Measurements from ENCODE around the gene ZNF277. TPM values are rescaled to one million over a fixed set of nuclear protein-coding genes. Genes with fewer than 3 reads are reported as not detected.
"Not testable (repeated sequence)": the region's sequence is repeated elsewhere in the genome, so short reads cannot be mapped to it uniquely, and the experiment has no call there.

Gene ZNF277
- total RNA-seq, 2 donors from 2014 or later: 20.3 to 20.4 TPM

- H3K36me3 ChIP-seq (ENCODE audit: control insufficient read depth, insufficient read depth, low read length): no peaks in the 10 kb centered on the region
- 92 to 100% methylated on average over 2 to 9 of the region's 9 CpGs for WGBS, 2 experiments (ENCODE audit: insufficient coverage in 1 of 2, insufficient read length in 1 of 2)
- H3K27me3 ChIP-seq (ENCODE audit: control insufficient read depth, insufficient read depth, low read length, poor library complexity, severe bottlenecking): no peaks in the 10 kb centered on the region
- peaks cover 4% of the 10 kb centered on the region for H3K9me3 ChIP-seq (ENCODE audit: control insufficient read depth, low read length)
- DNase-seq: no peak
- no peak overlapping the region for H3K27ac ChIP-seq (ENCODE audit: low read depth, low read length)
- H3K4me3 Mint-ChIP-seq: no peak overlapping the region
- no peaks in the 10 kb centered on the region for H3K27me3 Mint-ChIP-seq (ENCODE audit: insufficient read depth)
- H3K9me3 Mint-ChIP-seq: peaks cover 2% of the 10 kb centered on the region
- no peak for TF ChIP-seq CTCF (conservative IDR thresholded peaks at IDR 0.05)
- H3K4me1 Mint-ChIP-seq: peaks cover 11% of the 10 kb centered on the region
- H3K36me3 Mint-ChIP-seq (ENCODE audit: low read depth): peaks cover 3% of the 10 kb centered on the region
- no peak overlapping the region for H3K9ac ChIP-seq (ENCODE audit: extremely low read depth, low read length, poor library complexity, severe bottlenecking)
- H3K4me3 ChIP-seq (ENCODE audit: low read length): no peak overlapping the region
- peaks cover 6% of the 10 kb centered on the region for H3K4me1 ChIP-seq (ENCODE audit: control insufficient read depth, insufficient read depth, low read length)
- H3K27ac Mint-ChIP-seq: no peak overlapping the region
Measured at GRCh38 chr7:112238852-112239610, 32.5 kb downstream of the ZNF277 start.

GRCh38 chr7:112248598-112248997 lies 42.1 kb downstream of the ZNF277 start:
- no peaks in the 10 kb centered on the region for H3K27me3 Mint-ChIP-seq (ENCODE audit: insufficient read depth)
- H3K4me3 Mint-ChIP-seq: no peak overlapping the region
- Histone ChIP-seq H3K36me3 (ENCODE audit: control insufficient read depth, insufficient read depth, low read length) (no peaks in the 10 kb centered on the region), H3K4me3 (ENCODE audit: low read length) (no peak overlapping the region), H3K27me3 (ENCODE audit: control insufficient read depth, insufficient read depth, low read length, poor library complexity, severe bottlenecking) (no peaks in the 10 kb centered on the region), H3K27ac (ENCODE audit: low read depth, low read length) (no peak overlapping the region), H3K4me1 (ENCODE audit: control insufficient read depth, insufficient read depth, low read length) (no peaks in the 10 kb centered on the region), H3K9me3 (ENCODE audit: control insufficient read depth, low read length) (no peaks in the 10 kb centered on the region), H3K9ac (ENCODE audit: extremely low read depth, low read length, poor library complexity, severe bottlenecking) (no peak overlapping the region)
- H3K4me1 Mint-ChIP-seq: peaks cover 36% of the 10 kb centered on the region
- H3K27ac Mint-ChIP-seq: no peak overlapping the region
- 94% methylated on average over 2 of the region's 2 CpGs; no CpG with 5 or more reads in 1 of the 2 experiments for WGBS, 2 experiments (ENCODE audit: insufficient coverage in 1 of 2, insufficient read length in 1 of 2)
- no peak for DNase-seq
- no peak for TF ChIP-seq CTCF (conservative IDR thresholded peaks at IDR 0.05)
- H3K36me3 Mint-ChIP-seq (ENCODE audit: low read depth): no peaks in the 10 kb centered on the region
- peaks cover 3% of the 10 kb centered on the region for H3K9me3 Mint-ChIP-seq

- H3K4me3 Mint-ChIP-seq: peak overlapping the region; percentile 44
- peak; percentile 83 for DNase-seq
- H3K27me3 ChIP-seq (ENCODE audit: control insufficient read depth, insufficient read depth, low read length, poor library complexity, severe bottlenecking); H3K4me3 ChIP-seq (ENCODE audit: low read length); H3K9ac ChIP-seq (ENCODE audit: extremely low read depth, low read length, poor library complexity, severe bottlenecking); H3K27me3 Mint-ChIP-seq (ENCODE audit: insufficient read depth); H3K27ac Mint-ChIP-seq; H3K9me3 Mint-ChIP-seq; H3K36me3 Mint-ChIP-seq (ENCODE audit: low read depth); H3K36me3 ChIP-seq (ENCODE audit: control insufficient read depth, insufficient read depth, low read length); H3K4me1 ChIP-seq (ENCODE audit: control insufficient read depth, insufficient read depth, low read length); H3K9me3 ChIP-seq (ENCODE audit: control insufficient read depth, low read length); H3K27ac ChIP-seq (ENCODE audit: low read depth, low read length): not testable (repeated sequence)
- 23 to 36% methylated on average over 6 to 13 of the region's 13 CpGs for WGBS, 2 experiments (ENCODE audit: insufficient coverage in 1 of 2, insufficient read length in 1 of 2)
- H3K4me1 Mint-ChIP-seq: peaks cover 46% of the 10 kb centered on the region
Measured at GRCh38 chr7:112249967-112250366, 43.5 kb downstream of the ZNF277 start.

All from endodermal cell (in vitro differentiated cells).